T-helper 2 cell treated with Interferon-gamma antibody and Interleukin-4, amounts not matched to agents 100 ng/mL and 5 ng/mL, for 36 hours (primary cell): Measurements from ENCODE around the gene TMPRSS3. TPM values are rescaled to one million over a fixed set of nuclear protein-coding genes. Genes with fewer than 3 reads are reported as not detected.

Source experiments
- intact Hi-C: fragments of 100-400 bp; cut with micrococcal nuclease; formaldehyde crosslinking; loops from one replicate; pipeline ENCODE4 v1.15.1; 2023
- total RNA-seq: library from RNA; stranded (reverse); gene quantifications from 2 replicates; pipeline ENCODE4 v1.2.3, GENCODE V29; 2022

TMPRSS3 gene
- total RNA-seq, 1 donor from 2014 or later = 3.9 TPM

DNA sequence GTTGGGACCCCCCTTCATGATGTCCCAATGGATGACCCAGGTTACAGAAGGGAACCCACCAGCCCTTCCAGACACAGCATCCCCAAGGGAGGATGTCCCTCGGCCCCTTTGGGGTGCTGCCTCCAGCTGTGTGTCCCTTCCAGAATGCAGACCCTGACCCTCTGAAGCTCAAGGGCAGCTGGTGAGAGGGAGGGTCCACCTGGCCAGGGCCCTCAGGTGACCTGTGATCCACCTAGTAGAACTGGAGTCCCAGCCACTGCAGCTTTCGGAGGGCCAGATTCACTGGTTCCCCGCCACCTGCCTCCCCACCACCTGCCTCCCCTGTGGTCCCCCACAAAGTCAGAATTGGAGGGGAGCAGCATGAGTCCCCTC is 19.9 kb downstream of the TMPRSS3 start:
- intact Hi-C loops = loop anchor here (10.0 kb wide), 1 partner anchor 49 kb away; no protein-coding TSS in a partner anchor

DNA sequence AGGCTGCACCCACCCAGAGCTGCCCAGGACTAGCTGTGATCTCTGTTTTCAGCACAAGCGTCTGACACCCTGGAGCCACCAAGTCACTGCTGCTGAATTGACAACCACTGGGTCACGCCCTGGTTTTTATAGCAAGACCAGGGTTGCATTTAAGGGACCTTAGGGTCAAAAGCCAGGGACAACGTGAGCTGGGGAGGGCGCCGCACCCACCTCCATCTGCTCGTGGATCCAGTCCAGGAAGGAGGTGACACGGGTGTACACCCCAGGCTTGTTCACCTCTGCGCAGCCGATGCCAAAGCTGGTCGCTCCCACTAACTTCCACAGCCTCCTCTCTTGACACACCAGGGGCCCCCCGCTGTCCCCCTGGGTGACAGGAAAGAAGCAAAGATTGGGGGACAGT is 20.3 kb downstream of the TMPRSS3 start:
- intact Hi-C loops = loop anchor here (10.0 kb wide), 1 partner anchor 49 kb away; no protein-coding TSS in a partner anchor

DNA sequence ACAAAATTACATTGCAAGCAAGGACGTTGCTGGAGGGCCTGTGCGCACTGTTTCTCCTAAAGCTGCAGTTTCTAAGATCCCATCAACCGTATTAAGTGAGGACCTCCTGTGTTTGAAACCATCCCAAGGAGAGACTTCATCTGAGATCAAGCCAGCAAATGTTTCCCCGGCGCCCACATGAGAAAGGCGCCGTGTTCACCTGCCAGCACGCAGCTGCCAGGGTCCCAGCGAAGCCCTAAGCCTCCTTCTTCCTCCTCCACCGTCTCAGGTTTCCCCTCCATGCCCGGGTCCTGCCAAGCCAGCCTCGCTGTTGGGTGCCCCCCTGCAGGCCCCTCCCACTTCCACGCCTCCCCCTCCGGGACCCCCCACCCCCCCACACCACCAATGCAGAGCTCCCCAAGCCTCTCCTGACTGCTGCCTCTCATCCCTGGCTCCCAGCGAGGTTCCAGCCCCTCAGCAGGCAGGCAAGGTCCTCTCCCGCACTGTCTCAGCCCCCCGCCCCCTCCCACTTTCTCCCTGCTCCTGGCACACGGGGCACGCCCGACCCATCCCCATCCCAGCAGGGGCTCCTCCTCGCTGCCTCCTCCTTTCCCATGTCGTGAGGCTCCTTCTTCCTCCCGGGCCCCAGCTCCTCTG is 20.9 kb downstream of the TMPRSS3 start:
- intact Hi-C loops = loop anchor here (10.0 kb wide), 1 partner anchor 50 kb away; no protein-coding TSS in a partner anchor

DNA sequence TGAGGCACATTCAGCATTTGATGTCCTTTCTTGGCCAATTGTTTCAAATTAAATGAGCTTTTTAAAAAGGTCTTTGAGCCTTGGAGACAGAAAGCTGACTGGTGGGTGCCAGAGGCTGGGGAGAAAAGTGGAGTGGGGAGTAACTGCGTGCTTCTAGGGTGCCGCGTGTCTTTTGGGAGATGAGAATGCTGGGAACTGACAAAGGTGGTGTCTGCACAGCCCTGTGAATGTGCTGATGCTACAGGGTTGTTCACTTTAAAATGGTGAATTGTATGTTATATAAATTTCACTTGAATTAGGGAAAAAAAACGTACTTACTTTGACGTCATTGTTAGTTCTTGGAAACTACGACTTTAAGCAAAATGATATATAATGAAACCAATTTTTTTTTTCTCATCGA is 21.4 kb downstream of the TMPRSS3 start:
- intact Hi-C loops = loop anchor here (10.0 kb wide), 1 partner anchor 50 kb away; no protein-coding TSS in a partner anchor

DNA sequence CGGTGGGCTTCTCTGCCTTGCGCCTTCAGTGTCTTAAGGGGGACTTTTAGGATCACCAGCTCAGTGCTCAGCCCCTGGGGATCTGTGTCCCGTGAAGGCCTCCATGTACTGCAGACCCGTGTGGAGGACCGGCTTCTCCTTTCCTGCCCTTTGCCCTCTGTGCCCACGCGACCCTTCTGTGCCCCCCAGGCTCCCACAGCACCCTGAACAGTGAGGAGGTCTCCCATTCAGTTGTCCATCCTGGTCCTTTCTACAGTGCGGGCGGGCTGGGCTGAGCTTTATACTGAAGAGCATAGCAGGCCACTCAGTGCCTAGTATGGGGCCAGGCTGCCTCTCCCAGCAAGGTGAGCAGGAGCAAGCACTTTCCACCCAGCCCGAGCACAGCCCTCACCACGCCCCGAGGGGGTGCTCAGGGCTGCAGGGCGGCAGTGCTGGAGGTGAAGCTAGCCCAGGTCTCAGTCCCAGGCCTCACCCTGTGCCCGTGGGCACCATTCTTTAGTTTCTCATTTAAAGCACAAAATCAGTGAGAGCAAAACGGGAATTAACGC is 21.9 kb downstream of the TMPRSS3 start:
- intact Hi-C loops = loop anchor here (10.0 kb wide), 1 partner anchor 51 kb away; no protein-coding TSS in a partner anchor

DNA sequence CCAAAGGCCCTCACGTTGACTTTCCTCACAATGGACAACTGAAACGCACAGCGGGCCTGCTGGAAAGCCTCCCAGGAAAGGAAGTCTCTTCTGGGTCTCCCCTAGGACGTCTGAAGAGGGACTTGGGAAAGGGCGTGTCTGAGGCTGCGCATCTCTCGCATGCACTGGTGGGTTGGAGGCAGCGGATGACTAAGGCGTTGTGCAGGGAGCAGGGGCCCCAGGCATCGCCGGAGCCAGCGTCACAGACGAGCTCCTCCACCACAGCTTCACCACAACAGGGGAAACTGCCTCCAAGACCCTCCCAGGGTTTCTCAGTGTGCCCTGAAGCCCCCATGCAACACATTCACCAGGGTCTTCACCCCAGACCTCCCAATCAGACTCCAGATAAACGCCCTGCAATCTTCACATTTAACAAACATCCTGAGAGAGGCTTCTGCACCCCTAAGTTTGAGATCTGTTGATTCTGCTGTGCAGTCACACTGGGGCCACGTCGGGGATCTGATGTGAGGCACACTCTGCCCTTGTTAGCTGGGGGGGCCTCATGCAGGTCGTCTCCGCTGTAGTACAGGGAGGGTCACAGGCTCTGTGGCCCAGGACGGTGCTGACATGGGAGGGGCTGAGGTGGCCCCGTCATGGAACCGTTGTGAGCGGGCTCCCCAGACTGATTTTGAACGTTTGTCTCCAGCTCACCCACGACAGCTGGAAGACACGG is 22.5 kb downstream of the TMPRSS3 start:
- intact Hi-C loops = loop anchor here (10.0 kb wide), 1 partner anchor 51 kb away; no protein-coding TSS in a partner anchor

DNA sequence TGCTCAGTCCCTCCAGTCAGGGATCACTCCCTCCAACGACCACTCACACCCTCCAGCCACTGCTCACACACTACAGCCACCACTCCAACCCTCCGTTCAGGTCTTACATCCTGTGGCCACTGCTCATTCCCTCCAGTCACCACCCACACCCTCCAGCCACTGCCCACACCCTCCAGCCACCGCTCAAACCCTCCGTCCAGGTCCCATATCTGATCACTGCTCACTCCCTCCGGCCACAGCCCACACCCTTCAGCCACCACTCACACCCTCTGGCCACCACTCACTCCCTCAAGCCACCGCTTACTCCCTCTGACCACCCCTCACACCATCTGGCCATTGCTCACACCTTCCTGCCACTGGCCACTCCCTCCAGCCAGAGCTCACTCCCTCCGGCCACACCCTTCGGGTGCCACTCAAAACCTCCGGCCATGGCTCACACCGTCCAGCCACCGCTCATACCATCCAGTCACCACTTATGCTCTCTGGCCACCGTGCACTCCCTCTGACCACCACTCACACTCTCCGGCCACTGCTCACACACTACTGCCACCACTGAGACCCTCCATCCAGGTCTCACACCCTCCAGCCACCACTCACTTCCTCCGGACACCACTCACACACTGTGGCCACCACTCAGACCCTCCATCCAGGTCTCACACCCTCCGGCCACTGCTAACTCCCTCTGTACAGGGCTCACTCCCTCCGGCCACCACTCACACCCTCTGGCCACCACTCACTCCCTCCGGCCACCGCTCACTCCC is 24.8 kb downstream of the TMPRSS3 start:
- intact Hi-C loops = loop anchor here (10.0 kb wide), 1 partner anchor 54 kb away; no protein-coding TSS in a partner anchor

DNA sequence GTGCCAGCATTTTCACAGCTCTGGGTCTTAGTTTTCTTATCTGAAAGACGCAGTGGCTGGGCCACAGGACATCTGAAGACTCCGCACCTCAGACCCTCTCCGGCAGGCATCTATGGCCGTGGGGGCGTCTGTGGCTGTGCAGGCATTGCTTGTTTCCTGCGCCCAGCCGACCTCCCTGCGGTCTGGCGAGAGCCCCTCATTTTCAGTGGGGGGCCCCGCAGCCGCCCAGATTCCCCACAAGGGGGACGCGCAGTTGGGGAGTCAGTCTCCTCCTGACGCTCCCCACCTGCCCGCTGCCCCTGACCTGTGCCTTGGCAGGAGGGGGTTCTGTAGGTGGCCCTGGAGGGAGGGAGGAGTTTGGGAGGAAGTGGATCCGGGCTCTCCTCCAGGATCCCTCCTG is 26.0 kb downstream of the TMPRSS3 start:
- intact Hi-C loops = loop anchor here (10.0 kb wide), 1 partner anchor 55 kb away; no protein-coding TSS in a partner anchor

DNA sequence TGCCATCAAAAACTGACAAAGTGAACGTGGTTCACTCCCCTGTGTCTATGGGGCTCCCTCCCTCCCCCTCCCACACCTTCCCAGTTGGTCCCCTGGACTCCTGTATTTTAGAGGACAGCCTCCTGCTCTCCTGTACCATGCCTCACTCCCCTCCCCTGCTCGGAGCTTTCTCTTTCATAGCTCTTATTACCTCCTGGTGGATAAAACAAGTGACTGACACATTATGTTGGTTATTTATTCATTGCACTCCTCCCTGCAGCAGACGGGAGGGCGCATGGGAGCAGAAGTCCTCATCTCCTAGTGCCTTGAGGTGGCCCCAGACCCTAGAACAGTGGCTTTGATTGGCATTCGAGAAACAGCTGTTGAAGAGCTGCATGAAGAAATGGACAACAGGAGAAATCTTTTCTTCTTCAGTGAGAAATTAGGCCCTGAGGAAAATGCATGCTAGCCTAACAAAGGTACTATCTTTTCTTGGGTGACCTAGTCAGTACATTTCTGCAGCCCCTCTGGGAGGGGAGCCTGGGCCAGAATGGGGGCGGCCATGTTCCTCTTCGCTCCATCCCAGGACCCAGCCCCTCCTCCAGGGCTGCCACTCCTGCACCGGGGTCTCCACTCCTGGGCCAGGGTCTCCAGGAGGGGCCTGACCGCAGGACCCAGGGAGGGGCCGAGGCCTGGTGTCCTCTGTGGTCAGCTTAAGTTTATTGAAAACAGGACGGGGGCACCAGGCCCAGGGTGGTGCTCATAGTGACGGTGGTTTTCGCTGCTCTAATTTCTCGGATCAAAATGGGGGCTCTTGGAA is 28.3 kb downstream of the TMPRSS3 start:
- intact Hi-C loops = no loop called here

DNA sequence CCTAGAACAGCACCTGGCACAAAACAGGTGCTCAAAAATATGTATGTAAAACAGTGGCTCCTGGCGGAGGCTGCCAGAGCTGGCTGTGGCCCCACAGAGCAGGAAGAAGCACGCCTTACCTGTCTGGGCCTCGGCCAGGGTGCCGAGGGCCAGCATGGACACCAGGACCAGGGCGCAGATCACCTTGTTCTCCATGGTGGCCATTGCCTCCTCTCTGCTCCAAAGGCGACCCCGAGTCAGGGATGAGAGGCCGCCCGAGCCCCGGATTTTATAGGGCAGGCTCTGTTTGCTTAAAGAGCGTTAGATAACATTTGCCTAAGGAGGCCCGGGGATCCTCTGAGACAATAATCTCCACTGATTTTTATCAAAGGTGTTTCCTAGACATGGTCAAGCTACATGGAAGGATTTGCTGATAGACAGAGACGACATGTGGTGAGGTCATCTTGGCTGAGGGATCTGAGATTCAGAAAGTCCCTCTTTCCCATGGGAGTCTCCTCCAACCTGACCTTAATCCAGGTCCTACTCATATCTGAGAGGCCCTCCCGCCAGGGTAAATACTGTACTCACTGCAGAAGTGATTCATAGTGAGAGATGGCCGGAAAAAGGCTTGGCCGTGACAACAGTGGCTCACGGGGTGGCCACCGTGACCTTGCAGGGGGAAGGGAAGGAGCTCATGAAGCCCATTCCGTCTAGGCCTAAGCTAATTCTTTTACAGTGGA is 29.4 kb downstream of the TMPRSS3 start, which contains the start of gene TFF1:
Gene TFF1, minus strand, starts transcription at position 244 of the 719 bp plus-strand sequence. Its CDS starts 40 bp downstream, at position 204.
- intact Hi-C loops = no loop called here

DNA sequence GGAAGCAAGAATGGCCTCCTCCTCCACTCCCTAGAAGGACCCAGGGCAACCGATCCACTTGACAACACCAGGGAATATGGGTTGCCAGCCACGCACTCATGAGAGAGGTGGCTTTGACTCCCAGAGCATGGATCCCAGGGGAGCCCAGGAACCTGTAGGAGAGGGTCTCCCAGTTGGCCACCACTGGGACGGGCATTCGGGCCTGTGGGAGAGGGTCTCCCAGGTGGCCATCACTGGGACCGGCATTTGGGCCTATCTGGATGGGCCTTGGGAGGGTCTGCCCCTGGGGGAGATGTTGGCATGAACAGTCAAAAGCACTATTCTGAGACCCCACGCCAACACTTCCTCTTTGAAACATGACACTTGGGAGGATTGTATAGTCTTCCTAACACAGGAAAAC is 30.1 kb downstream of the TMPRSS3 start:
- intact Hi-C loops = no loop called here

DNA sequence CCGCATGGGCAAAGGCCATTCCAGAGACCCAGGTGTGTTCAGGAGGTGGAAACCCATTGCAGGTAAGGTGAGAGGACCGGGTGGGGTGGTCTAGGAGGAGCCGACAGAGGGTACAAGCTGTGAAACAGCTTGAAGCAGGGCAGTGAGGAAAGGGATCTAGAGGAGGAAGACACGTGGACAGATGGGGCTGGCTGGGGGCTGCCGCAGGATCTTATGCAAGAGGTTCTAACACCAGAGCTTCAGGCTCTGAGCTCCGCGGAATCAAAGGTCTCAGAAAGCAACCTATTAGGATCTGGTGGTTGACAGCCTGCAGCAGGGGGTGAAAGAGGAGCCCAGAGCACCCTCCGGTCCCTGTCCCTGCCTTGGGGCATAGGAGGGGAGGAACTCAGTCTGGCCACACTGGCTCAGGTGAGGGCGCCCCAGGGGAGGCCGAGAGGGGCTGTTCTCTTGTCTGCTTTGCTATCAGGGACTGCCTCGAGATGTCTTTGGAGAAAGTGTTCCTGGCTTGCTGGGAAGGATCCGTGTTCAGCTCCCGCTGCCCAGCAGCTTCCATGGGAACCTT is 31.5 kb downstream of the TMPRSS3 start:
- intact Hi-C loops = no loop called here

DNA sequence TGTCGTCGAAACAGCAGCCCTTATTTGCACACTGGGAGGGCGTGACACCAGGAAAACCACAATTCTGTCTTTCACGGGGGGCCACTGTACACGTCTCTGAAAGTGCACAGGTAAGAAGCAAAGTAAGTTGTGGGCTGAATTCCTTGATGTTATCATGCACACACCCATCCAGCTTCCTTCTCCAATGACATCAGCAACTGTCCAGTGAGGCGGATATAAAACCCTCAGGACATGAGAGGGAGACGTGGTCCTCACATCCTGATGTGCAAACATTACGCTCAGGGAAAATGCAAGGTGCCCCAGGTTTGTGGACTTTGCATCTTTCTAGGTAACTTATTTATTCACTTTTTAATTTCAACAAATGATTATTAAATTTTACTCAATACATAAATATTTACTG is 32.5 kb downstream of the TMPRSS3 start:
- intact Hi-C loops = no loop called here

DNA sequence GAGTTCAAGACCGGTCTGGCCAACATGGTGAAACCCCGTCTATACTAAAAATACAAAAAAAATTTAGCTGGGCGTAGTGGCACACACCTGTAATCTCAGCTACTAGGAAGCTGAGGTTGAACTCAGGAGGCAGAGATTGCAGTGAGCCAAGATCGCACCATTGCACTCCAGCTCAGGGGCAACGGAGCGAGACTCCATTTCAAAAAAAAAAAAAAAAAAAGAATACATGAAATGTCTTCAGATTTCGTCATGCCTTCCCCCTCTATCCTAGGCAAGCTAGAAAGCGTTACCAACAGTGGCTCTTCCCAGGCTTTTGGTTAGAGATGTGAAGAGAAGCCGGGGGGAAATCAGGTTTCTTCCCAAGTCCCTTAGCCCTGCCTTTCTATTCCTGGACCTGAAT is 33.2 kb downstream of the TMPRSS3 start:
- intact Hi-C loops = no loop called here

DNA sequence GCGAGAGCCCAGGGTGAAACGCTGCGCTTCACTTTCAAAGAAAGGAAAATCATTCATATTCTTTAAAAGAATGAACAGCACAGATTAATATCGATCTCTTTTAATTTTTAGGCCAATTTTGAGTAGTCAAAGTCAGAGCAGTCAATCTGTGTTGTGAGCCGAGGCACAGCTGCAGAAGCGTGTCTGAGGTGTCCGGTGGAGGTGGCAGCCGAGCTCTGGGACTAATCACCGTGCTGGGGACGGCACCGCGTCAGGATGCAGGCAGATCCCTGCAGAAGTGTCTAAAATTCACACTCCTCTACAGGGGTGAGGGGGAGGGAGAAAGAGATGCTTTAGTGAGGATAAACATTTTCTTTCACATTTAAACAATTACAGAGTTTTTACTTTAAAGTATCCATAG is 33.7 kb downstream of the TMPRSS3 start:
- intact Hi-C loops = no loop called here

DNA sequence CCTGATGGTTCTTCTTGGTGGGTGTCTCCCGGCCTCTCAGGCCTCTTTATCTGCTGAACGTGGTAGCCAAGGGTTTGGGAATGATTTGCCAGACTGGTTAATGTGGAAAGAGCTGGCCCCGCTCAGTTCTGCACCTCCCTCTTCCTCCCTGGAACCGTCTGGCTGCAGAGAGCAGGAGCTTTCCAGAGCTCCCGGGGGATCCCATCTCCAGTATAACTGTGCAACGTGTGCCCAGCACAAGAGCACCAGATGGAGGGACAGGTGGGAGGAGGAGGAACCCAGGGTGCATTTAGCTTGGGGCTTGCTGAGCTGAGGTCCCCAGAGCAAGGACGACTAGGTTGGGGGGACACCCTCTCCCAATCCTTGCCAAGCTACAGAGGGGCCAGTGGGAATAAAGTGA is 34.6 kb downstream of the TMPRSS3 start:
- intact Hi-C loops = no loop called here

DNA sequence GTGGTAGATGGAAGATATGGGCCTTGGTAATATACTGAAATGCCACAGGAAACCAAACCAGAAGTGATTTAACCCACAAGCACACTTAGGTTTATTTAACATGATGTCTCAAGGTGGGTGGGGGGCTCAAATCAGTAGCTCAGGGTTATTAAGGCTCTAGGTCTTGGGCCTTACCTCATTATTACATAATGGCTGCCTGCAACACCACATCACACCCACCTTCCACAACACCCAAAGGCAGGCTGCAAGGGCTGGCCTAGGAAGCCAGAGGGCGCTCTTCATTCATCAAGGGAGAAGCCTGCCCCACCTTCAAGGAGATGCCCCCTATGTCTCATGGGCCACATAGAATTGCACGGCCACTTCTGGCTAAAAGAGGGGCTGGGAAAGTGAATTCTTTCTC is 35.5 kb downstream of the TMPRSS3 start:
- intact Hi-C loops = no loop called here

DNA sequence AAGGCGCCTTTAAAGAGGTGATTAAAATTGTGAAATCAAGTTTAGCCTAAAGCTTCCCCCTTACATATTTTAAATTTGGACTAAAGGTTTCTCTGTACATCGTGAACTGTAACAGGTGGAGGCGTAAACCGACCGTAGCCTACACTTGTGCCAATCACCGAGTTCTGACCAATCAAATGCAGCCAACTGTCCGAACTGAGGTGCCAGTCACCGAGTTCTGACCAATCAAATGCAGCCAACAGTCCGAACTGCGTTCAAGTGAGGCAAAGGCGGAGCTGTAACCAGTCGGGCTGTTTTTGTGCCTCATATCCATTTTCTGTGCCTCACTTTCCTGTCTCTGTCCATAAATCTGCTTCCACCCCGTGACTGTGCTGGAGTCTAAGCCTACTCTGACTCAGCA is 36.9 kb downstream of the TMPRSS3 start:
- intact Hi-C loops = no loop called here

DNA sequence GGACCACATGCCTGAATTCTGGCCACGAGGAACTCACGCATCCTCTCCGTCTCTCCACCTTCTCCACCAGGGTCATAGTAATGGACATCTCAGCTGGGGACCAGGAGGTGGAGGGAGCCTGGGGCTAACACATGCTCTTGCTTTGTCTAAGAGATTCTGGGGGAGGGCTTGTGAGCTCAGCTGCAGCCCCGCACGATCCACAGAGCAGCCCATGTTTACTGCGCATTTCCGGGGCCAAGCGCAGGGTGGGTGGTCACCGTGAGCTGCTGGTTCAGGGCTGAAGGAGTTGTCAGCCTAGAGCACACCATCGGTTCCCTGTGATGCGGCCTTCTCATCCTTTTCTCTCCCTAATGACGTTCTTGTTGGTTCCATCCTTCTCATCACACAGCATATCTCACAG is 37.6 kb downstream of the TMPRSS3 start:
- intact Hi-C loops = no loop called here

DNA sequence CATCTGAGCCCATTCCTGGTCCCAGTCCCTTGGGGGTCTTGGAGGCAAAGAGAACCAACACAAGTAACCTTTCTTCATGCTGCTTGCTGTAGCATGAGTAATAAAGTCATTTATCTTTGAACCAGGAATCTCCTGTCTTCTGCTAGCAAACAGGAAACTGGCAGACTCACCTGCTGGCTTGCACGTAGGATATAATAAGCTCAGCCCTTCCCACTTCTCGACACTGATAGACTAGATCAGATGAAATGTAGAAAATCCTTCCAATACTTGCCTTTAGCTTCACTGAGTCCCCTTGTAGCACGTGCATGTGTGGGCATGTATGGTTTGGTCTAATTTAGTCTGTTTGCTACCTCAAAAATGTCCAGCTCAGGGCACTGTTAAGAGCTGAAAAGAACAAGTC is 38.5 kb downstream of the TMPRSS3 start:
- intact Hi-C loops = no loop called here
